ENCODE results near the gene GNB4. TPM values are rescaled to one million over a fixed set of nuclear protein-coding genes. Genes with fewer than 3 reads are reported as not detected.
A peak's percentile ranks its signal among the peaks of the same experiment; 100 is the strongest.

Gene GNB4
- total RNA-seq, 4 donors from 2014 or later = 4.6 to 29.7 (median 4.8) TPM

GRCh38 chr3:179438841-179439240 is 12.4 kb downstream of the GNB4 start:
- peak in 2 of 3 donors; percentile 81 to 87 for DNase-seq
- no peak for TF ChIP-seq POLR2A (IDR thresholded peaks at IDR 0.05)
- no peak for TF ChIP-seq CTCF (IDR thresholded peaks at IDR 0.05)
- no peak overlapping the region for H3K27ac ChIP-seq
- H3K4me3 ChIP-seq = no peak overlapping the region
- H3K4me1 ChIP-seq = no peaks in the 10 kb centered on the region
- H3K36me3 ChIP-seq = no peaks in the 10 kb centered on the region
- H3K9me3 ChIP-seq = no peaks in the 10 kb centered on the region
- H3K27me3 ChIP-seq = no peaks in the 10 kb centered on the region

DNA sequence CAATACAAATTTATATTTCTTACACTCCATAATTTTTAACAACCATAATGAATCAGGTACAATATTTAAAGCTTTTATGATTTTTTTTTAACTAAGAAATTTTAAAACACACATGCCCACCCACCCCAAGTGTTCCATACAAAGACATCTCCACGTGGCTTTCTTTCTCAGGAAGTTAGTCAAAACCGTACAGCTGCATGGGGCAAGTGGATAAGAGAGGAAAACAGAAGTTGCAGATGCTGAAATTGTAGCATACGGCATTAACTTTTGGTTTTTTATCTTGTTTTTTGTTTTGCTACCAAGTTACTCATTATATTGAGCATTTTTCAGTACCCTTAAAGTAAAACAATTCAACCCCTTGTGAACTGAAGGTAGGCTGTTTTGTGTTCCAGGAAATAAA is 14.8 kb downstream of the GNB4 start:
- Histone ChIP-seq H3K9me3 (no peaks in the 10 kb centered on the region), H3K4me3 (no peak overlapping the region), H3K36me3 (no peaks in the 10 kb centered on the region), H3K27me3 (no peaks in the 10 kb centered on the region), H3K27ac (no peak overlapping the region), H3K4me1 (peaks cover 0 to 13% (median 3%) of the 10 kb centered on the region in 4 donors)
- no peak for DNase-seq
- TF ChIP-seq POLR2A (IDR thresholded peaks at IDR 0.05) = no peak
- no peak for TF ChIP-seq CTCF (IDR thresholded peaks at IDR 0.05)

- Histone ChIP-seq H3K27ac (peak overlapping the region in 1 of 4 donors; percentile 31), H3K4me1 (peaks cover 0 to 13% (median 3%) of the 10 kb centered on the region in 4 donors), H3K36me3 (no peaks in the 10 kb centered on the region), H3K27me3 (no peaks in the 10 kb centered on the region), H3K9me3 (no peaks in the 10 kb centered on the region), H3K4me3 (no peak overlapping the region)
- TF ChIP-seq POLR2A (IDR thresholded peaks at IDR 0.05) = no peak
- no peak for TF ChIP-seq CTCF (IDR thresholded peaks at IDR 0.05)
- no peak for DNase-seq
Measured at GRCh38 chr3:179432451-179432850, 18.8 kb downstream of the GNB4 start.

DNA sequence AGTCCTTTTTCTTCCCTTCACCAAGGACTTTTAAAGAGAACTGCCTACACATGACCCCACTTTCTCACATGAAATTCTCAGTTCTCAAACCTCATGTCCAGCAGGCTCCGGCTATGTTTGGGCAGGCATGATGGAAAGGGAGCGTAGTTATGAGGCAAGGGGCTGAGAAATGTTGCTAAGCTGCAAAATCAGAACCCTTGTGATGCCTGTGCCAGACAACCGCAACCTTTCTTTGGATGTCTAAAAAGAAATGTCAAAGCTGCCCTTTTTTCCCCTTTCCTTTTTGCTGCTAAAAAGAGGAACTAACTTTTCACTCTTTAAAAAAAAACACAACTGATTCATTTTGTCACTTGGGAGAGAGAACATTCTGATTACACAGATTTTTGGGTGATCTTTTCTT is 19.2 kb downstream of the GNB4 start:
- no peak for DNase-seq
- peak overlapping the region in 1 of 4 donors; percentile 31 for H3K27ac ChIP-seq
- TF ChIP-seq CTCF (IDR thresholded peaks at IDR 0.05) = no peak
- TF ChIP-seq POLR2A (IDR thresholded peaks at IDR 0.05) = no peak

DNA sequence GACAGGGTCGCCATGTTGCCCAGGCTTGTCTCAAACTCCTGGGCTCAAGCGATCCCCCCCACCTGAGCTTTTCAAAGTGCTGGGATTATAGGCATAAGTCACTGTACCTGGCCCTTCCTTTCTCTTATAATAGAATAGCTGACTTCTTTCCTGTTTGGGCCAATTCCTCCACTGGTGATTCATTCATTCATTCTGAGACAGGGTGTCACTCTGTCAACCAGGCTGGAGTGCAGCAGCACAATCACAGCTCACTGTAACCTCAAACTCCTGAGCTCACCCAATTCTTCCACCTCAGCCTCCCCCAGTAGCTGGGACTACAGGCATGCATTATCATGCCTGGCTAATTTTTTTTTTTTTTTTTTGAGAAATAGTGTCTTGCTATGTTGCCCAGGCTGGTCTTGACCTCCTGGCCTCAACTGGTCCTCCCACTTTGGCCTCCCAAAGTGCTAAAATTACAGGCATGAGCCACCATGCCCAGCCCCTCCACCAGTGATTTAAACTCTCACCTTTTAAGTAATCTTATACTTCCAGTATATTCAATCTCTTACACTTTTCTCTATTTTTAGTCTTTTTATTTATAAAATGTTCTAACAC is 20.9 kb downstream of the GNB4 start:
- H3K9me3 ChIP-seq = no peaks in the 10 kb centered on the region
- no peaks in the 10 kb centered on the region for H3K27me3 ChIP-seq
- no peak overlapping the region for H3K27ac ChIP-seq
- DNase-seq = no peak
- H3K4me1 ChIP-seq = peaks cover 0 to 13% (median 3%) of the 10 kb centered on the region in 4 donors
- H3K36me3 ChIP-seq = no peaks in the 10 kb centered on the region
- TF ChIP-seq POLR2A (IDR thresholded peaks at IDR 0.05) (no peak), CTCF (IDR thresholded peaks at IDR 0.05) (no peak)
- no peak overlapping the region for H3K4me3 ChIP-seq

More for the DNA sequence above, 19.2 kb downstream of the GNB4 start:
- H3K4me1 ChIP-seq = peaks cover 0 to 13% (median 3%) of the 10 kb centered on the region in 4 donors
- H3K27me3 ChIP-seq = no peaks in the 10 kb centered on the region
- H3K9me3 ChIP-seq = no peaks in the 10 kb centered on the region
- H3K4me3 ChIP-seq = no peak overlapping the region
- no peaks in the 10 kb centered on the region for H3K36me3 ChIP-seq
